IMR-90 (cell line): ENCODE measurements around the gene SH3BGRL3. TPM values are rescaled to one million over a fixed set of nuclear protein-coding genes. Genes with fewer than 3 reads are reported as not detected.

ENCODE experiments used
- ATAC-seq: fragments of 200-7000 bp; cut with Tn5 transposase; 2 replicates; pipeline ENCODE4 v1.9.1; 2020; ENCODE audit warnings: low read depth, mild to moderate bottlenecking, moderate library complexity
- BruUV-seq: library from RNA; stranded (reverse); fragments of 400-500 nt; replicated peaks from 2 replicates; lab custom pipeline; 2021; lab: Mats Ljungman, UMichigan
- CTCF ChIA-PET: fragments of 300-600 bp; formaldehyde crosslinking; extraction: SDS; loops from one replicate; lab custom pipeline; 2021; ENCODE audit warnings: antibody characterized with exemption; lab: Yijun Ruan, JAX
- POLR2A ChIA-PET: fragments of 300-600 bp; sonication (Branson Sonifier 250); formaldehyde crosslinking; loops from one replicate; lab custom pipeline; 2022; ENCODE audit warnings: antibody characterized with exemption; ENCODE audit not compliant: unreplicated experiment; lab: Charles Lee
- DNase-seq: peaks from one replicate; pipeline ENCODE4 v3.0.0; 2013
- H2AFZ ChIP-seq: replicated peaks from 2 replicates; pipeline ENCODE3; 2013; ENCODE audit warnings: low read length, mild to moderate bottlenecking; ENCODE audit not compliant: poor library complexity
- H2AK5ac ChIP-seq: 2 replicates; pipeline ENCODE4 v1.6.1; 2013; ENCODE audit warnings: low read depth, low read length, inconsistent platforms
- H2AK9ac ChIP-seq: replicated peaks from 2 replicates; pipeline ENCODE3; 2013; ENCODE audit warnings: mild to moderate bottlenecking, low read depth, low read length, moderate library complexity; ENCODE audit not compliant: poor library complexity
- H2BK120ac ChIP-seq: 2 replicates; pipeline ENCODE4 v1.6.1; 2013; ENCODE audit warnings: low read depth, low read length, inconsistent platforms
- H2BK15ac ChIP-seq: 3 replicates; pipeline ENCODE4 v1.6.1; 2013; ENCODE audit warnings: low read depth, low read length, inconsistent platforms
- H2BK20ac ChIP-seq: 2 replicates; pipeline ENCODE4 v1.6.1; 2013; ENCODE audit warnings: low read depth, mild to moderate bottlenecking, inconsistent platforms, low read length, moderate library complexity
- H2BK5ac ChIP-seq: 2 replicates; pipeline ENCODE4 v1.6.1; 2013; ENCODE audit warnings: mild to moderate bottlenecking, low read depth, low read length, inconsistent platforms; ENCODE audit not compliant: poor library complexity, severe bottlenecking
- H3K14ac ChIP-seq: replicated peaks from 2 replicates; pipeline ENCODE4 v1.6.1; 2013; ENCODE audit warnings: low read depth, low read length, inconsistent platforms
- H3K18ac ChIP-seq: 2 replicates; pipeline ENCODE4 v1.6.1; 2013; ENCODE audit warnings: low read depth, low read length, control low read depth
- H3K23ac ChIP-seq: 2 replicates; pipeline ENCODE4 v1.6.1; 2013; ENCODE audit warnings: low read depth, low read length, inconsistent platforms
- H3K27ac ChIP-seq: 2 replicates; pipeline ENCODE4 v1.5.1; 2013; ENCODE audit warnings: mild to moderate bottlenecking, control low read depth, low read length; ENCODE audit not compliant: insufficient read depth
- H3K27me3 ChIP-seq: 2 replicates; pipeline ENCODE4 v1.6.1; 2013; ENCODE audit warnings: low read length; ENCODE audit not compliant: control insufficient read depth, insufficient read depth
- H3K36me3 ChIP-seq: 2 replicates; pipeline ENCODE4 v1.6.1; 2013; ENCODE audit warnings: low read length, mixed read lengths; ENCODE audit not compliant: control insufficient read depth, insufficient read depth
- H3K4ac ChIP-seq: 2 replicates; pipeline ENCODE4 v1.6.1; 2013; ENCODE audit warnings: low read depth, low read length, inconsistent platforms
- H3K4me1 ChIP-seq: 2 replicates; pipeline ENCODE4 v1.6.1; 2013; ENCODE audit warnings: low read length, mixed read lengths; ENCODE audit not compliant: control insufficient read depth, insufficient read depth
- H3K4me2 ChIP-seq: 2 replicates; pipeline ENCODE4 v1.6.1; 2013; ENCODE audit warnings: low read depth, mild to moderate bottlenecking, control low read depth, low read length, moderate library complexity
- H3K4me3 ChIP-seq: 2 replicates; pipeline ENCODE4 v1.5.1; 2013; ENCODE audit warnings: low read depth, mild to moderate bottlenecking, control low read depth, low read length, moderate library complexity; ENCODE audit not compliant: insufficient read depth
- H3K56ac ChIP-seq: 2 replicates; pipeline ENCODE4 v1.6.1; 2013; ENCODE audit warnings: low read length, inconsistent platforms; ENCODE audit not compliant: insufficient read depth; ENCODE audit errors: extremely low read depth
- H3K79me1 ChIP-seq, 2 experiments: 2 replicates each; pipeline ENCODE4 v1.6.1; 2013; ENCODE audit warnings: low read length in 2 of 2, inconsistent platforms in 1 of 2, low read depth in 1 of 2
- H3K9ac ChIP-seq: 2 replicates; pipeline ENCODE4 v1.6.1; 2013; ENCODE audit warnings: low read depth, low read length, control low read depth
- H3K9me1 ChIP-seq: 2 replicates; pipeline ENCODE4 v1.6.1; 2013; ENCODE audit warnings: low read length, inconsistent platforms; ENCODE audit not compliant: insufficient read depth
- H3K9me3 ChIP-seq: 2 replicates; pipeline ENCODE4 v1.6.1; 2013; ENCODE audit warnings: low read length; ENCODE audit not compliant: control insufficient read depth, insufficient read depth
- H4K20me1 ChIP-seq: 2 replicates; pipeline ENCODE4 v1.6.1; 2013; ENCODE audit warnings: low read length, inconsistent platforms; ENCODE audit not compliant: insufficient read depth
- H4K5ac ChIP-seq: 2 replicates; pipeline ENCODE4 v1.6.1; 2013; ENCODE audit warnings: mild to moderate bottlenecking, low read depth, low read length, control low read depth
- H4K8ac ChIP-seq, 2 experiments: 2 replicates each; pipeline ENCODE4 v1.6.1; 2013; ENCODE audit warnings: low read depth in 2 of 2, low read length in 2 of 2, control low read depth in 1 of 2, inconsistent platforms in 1 of 2
- H4K91ac ChIP-seq: 2 replicates; pipeline ENCODE4 v1.6.1; 2013; ENCODE audit warnings: low read depth, low read length, inconsistent platforms; ENCODE audit not compliant: insufficient read depth
- BHLHE40 ChIP-seq: fragments of 150-350 bp; IDR thresholded peaks from 2 replicates; pipeline ENCODE4 v1.6.1; 2016; ENCODE audit warnings: mild to moderate bottlenecking, low read depth, low read length
- CEBPB ChIP-seq: IDR thresholded peaks from 2 replicates; pipeline ENCODE4 v1.6.1; 2012; ENCODE audit warnings: low read depth, low read length, improper control_type of control experiment
- CHD1 ChIP-seq: IDR thresholded peaks from 2 replicates; pipeline ENCODE4 v1.6.1; 2012; ENCODE audit warnings: low read depth, low read length, improper control_type of control experiment
- CTCF ChIP-seq: conservative IDR thresholded peaks from 2 replicates; pipeline ENCODE4 v1.5.1; 2012; ENCODE audit warnings: mild to moderate bottlenecking, low read depth, low read length, improper control_type of control experiment
- ELK1 ChIP-seq: fragments of 150-350 bp; IDR thresholded peaks from 2 replicates; pipeline ENCODE4 v1.6.1; 2016; ENCODE audit warnings: low read depth, mild to moderate bottlenecking, low read length, moderate library complexity, borderline replicate concordance
- FOS ChIP-seq: fragments of 150-350 bp; IDR thresholded peaks from 2 replicates; pipeline ENCODE4 v1.6.1; 2016; ENCODE audit warnings: low read depth, low read length
- MAFK ChIP-seq: IDR thresholded peaks from 2 replicates; pipeline ENCODE4 v1.6.1; 2012; ENCODE audit warnings: low read depth, low read length, improper control_type of control experiment
- MAZ ChIP-seq: IDR thresholded peaks from 2 replicates; pipeline ENCODE4 v1.6.1; 2012; ENCODE audit warnings: low read depth, mild to moderate bottlenecking, low read length, improper control_type of control experiment, moderate library complexity, borderline replicate concordance
- MXI1 ChIP-seq: IDR thresholded peaks from 2 replicates; pipeline ENCODE4 v1.6.1; 2012; ENCODE audit warnings: low read depth, mild to moderate bottlenecking, low read length, moderate library complexity, borderline replicate concordance
- POLR2A ChIP-seq: IDR thresholded peaks from 2 replicates; pipeline ENCODE4 v1.6.1; 2012; ENCODE audit warnings: mild to moderate bottlenecking, low read depth, low read length
- RAD21 ChIP-seq: IDR thresholded peaks from 2 replicates; pipeline ENCODE4 v1.6.1; 2012; ENCODE audit warnings: low read length, improper control_type of control experiment
- RCOR1 ChIP-seq: IDR thresholded peaks from 2 replicates; pipeline ENCODE4 v1.6.1; 2012; ENCODE audit warnings: mild to moderate bottlenecking, low read length, improper control_type of control experiment; ENCODE audit not compliant: insufficient replicate concordance
- RFX5 ChIP-seq: IDR thresholded peaks from 2 replicates; pipeline ENCODE4 v1.8.0; 2012; ENCODE audit warnings: low read depth, mild to moderate bottlenecking, low read length, moderate library complexity
- SMC3 ChIP-seq: fragments of 150-350 bp; IDR thresholded peaks from 2 replicates; pipeline ENCODE4 v1.6.1; 2016; ENCODE audit warnings: low read depth, mild to moderate bottlenecking, antibody characterized with exemption, low read length, moderate library complexity
- WGBS, 2 experiments: methylation state at CpG; one replicate each; pipeline versions ENCODE4 v1.1.5 to v1.1.7; 2013; ENCODE audit warnings: missing lambda C conversion rate in 2 of 2; ENCODE audit not compliant: insufficient read length in 1 of 2; ENCODE audit errors: extremely low coverage in 2 of 2; 5-methylcytosine and 5-hydroxymethylcytosine counted together
- dilution Hi-C: fragments of 300-500 bp; cut with HindIII; formaldehyde crosslinking; loops from one replicate; pipeline ENCODE4 v1.14.3; 2018; ENCODE audit warnings: low sequenced_read_pairs; ENCODE audit not compliant: unreplicated experiment
- in situ Hi-C: fragments of 300-500 bp; cut with MboI; formaldehyde crosslinking; loops from 3 replicates; pipeline ENCODE4 v1.14.3; 2019; ENCODE audit warnings: low sequenced_read_pairs, inconsistent platforms, mixed read lengths
- intact Hi-C: fragments of 100-400 bp; cut with micrococcal nuclease; formaldehyde crosslinking; loops from 2 replicates; pipeline ENCODE4 v1.10.0; 2022
- polyA plus RNA-seq, 3 experiments: library from polyadenylated mRNA; depleted of rRNA; stranded (reverse); fragments of >200 nt; gene quantifications; 2 replicates each; pipeline ENCODE4 v1.2.3, GENCODE V29; 2012; ENCODE audit warnings: low replicate concordance in 1 of 3
- total RNA-seq: library from RNA; depleted of rRNA; stranded (reverse); fragments of >200 nt; gene quantifications from 2 replicates; pipeline ENCODE4 v1.2.3, GENCODE V29; 2012
- TF ChIP-seq, protein P1 (sequence below): fragments of 150-350 bp; IDR thresholded peaks from 2 replicates; pipeline ENCODE4 v1.6.1; 2017; ENCODE audit warnings: mild to moderate bottlenecking, antibody characterized with exemption, low read length, low read depth

Gene SH3BGRL3
- total and polyA plus RNA-seq, 2 of the 4 experiments (the other 2 are of a cell fraction), result 35.0 to 483 TPM

DNA sequence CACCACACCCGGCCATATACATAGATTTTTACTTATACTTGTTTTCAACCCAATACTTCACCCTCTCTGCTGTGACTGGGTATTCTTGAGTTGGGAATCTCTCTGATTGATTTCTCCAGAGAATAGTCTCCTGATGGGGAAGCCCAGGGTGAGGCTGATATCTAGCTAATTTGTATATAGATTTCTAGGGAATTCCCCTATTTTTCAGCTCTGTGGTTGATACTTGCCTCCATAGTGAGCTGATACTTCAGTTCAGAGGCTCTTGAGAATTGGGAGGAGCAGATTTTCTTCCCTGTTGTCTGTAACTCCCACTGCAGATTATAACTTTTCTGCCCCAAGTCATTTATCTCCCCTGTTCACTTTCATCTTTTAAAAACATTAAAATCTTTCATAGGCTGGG lies 14.5 kb upstream of the SH3BGRL3 start:
- in situ Hi-C loops (no loop called here), intact Hi-C loops (no loop called here), dilution Hi-C loops (no loop called here)
- no peak overlapping the region for H3K23ac ChIP-seq
- H3K4me2 ChIP-seq, result no peak overlapping the region
- H4K20me1 ChIP-seq, result no peaks in the 10 kb centered on the region
- no peak overlapping the region for H3K27ac ChIP-seq
- POLR2A ChIA-PET, result no interaction called here
- WGBS, 2 experiments, result no CpG with 5 or more reads among the region's 1 CpG
- TF ChIP-seq POLR2A, result no peak
- TF ChIP-seq BHLHE40, result no peak
- TF ChIP-seq RAD21, result no peak
- TF ChIP-seq, protein P1, sequence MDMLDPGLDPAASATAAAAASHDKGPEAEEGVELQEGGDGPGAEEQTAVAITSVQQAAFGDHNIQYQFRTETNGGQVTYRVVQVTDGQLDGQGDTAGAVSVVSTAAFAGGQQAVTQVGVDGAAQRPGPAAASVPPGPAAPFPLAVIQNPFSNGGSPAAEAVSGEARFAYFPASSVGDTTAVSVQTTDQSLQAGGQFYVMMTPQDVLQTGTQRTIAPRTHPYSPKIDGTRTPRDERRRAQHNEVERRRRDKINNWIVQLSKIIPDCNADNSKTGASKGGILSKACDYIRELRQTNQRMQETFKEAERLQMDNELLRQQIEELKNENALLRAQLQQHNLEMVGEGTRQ, result no peak
- TF ChIP-seq CHD1, result no peak
- no peak for TF ChIP-seq MAFK
- no peak for TF ChIP-seq MAZ
- no peak for TF ChIP-seq ELK1
- TF ChIP-seq RCOR1, result no peak
- no peak for TF ChIP-seq CTCF
- TF ChIP-seq FOS, result no peak
- no peak for TF ChIP-seq SMC3
- TF ChIP-seq CEBPB, result no peak
- no peak for TF ChIP-seq RFX5
- TF ChIP-seq MXI1, result no peak
- H3K56ac ChIP-seq, result no peak overlapping the region
- CTCF ChIA-PET, result no interaction called here
- H3K9me3 ChIP-seq, result peaks cover 5% of the 10 kb centered on the region
- H3K18ac ChIP-seq, result no peak overlapping the region
- no peak overlapping the region for H3K4me3 ChIP-seq
- no peak overlapping the region for H3K9ac ChIP-seq
- H4K5ac ChIP-seq, result no peak overlapping the region
- H2AFZ ChIP-seq, result no peak overlapping the region
- no peak overlapping the region for H2AK9ac ChIP-seq
- H4K8ac ChIP-seq, result no peak overlapping the region
- H4K91ac ChIP-seq, result no peak overlapping the region
- H2BK15ac ChIP-seq, result no peak overlapping the region
- H3K4me1 ChIP-seq, result no peaks in the 10 kb centered on the region
- H3K27me3 ChIP-seq, result no peaks in the 10 kb centered on the region
- H3K36me3 ChIP-seq, result peaks cover 10% of the 10 kb centered on the region; the same call in 1 of the 2 replicates
- H2AK5ac ChIP-seq, result no peak overlapping the region
- BruUV-seq, result no TSS peak
- no peak overlapping the region for H3K4ac ChIP-seq
- no peak for DNase-seq
- H2BK5ac ChIP-seq, result no peak overlapping the region
- H3K9me1 ChIP-seq, result no peaks in the 10 kb centered on the region
- peaks cover 3 to 7% of the 10 kb centered on the region in 2 experiments; a peak in 1 of 4 replicates for H3K79me1 ChIP-seq
- no peak overlapping the region for H2BK20ac ChIP-seq
- H3K14ac ChIP-seq, result no peak overlapping the region
- ATAC-seq, result no peak
- no peak overlapping the region for H2BK120ac ChIP-seq
